Lower leg skin (tissue), 4 donors: ENCODE results near the gene RASAL1. TPM values are rescaled to one million over a fixed set of nuclear protein-coding genes. Genes with fewer than 3 reads are reported as not detected.

Source experiments
- DNase-seq, 2 donors: peaks; one replicate each; pipeline ENCODE4 v3.0.0-alpha.2; 2019; ENCODE audit warnings: low spot score in 2 of 2
- H3K4me3 ChIP-seq: fragments of 200-600 bp; sonication (generic); 2 replicates; pipeline ENCODE4 v1.5.1; 2017; ENCODE audit warnings: mild to moderate bottlenecking, low read depth; ENCODE audit not compliant: poor library complexity, severe bottlenecking
- CTCF ChIP-seq, 3 donors: fragments of 450-650 bp; IDR thresholded peaks; one replicate each; pipeline ENCODE4 v1.5.1; 2016; ENCODE audit warnings: antibody characterized with exemption in 3 of 3, mild to moderate bottlenecking in 3 of 3, moderate library complexity in 2 of 3
- POLR2A ChIP-seq, 2 donors: fragments of 450-650 bp; IDR thresholded peaks; one replicate each; pipeline ENCODE4 v1.6.1; 2016 to 2017; ENCODE audit warnings: antibody characterized with exemption in 2 of 2, mild to moderate bottlenecking in 1 of 2, moderate library complexity in 1 of 2
- WGBS, 2 donors: methylation state at CpG; one replicate each; pipeline ENCODE4 v1.1.5; 2018; 5-methylcytosine and 5-hydroxymethylcytosine counted together
- intact Hi-C: fragments of 100-400 bp; cut with DNase I; formaldehyde crosslinking; loops from one replicate; pipeline ENCODE4 v1.15.0; 2023; ENCODE audit warnings: low total_unique reads
- total RNA-seq, 4 donors: library from RNA; depleted of rRNA; stranded (reverse); fragments of >200 nt; gene quantifications; one replicate each; pipeline ENCODE4 v1.1.0, GENCODE V29; 2016

Gene RASAL1
- total RNA-seq, 4 donors from 2014 or later = 39.3 to 59.3 (median 50.9) TPM

GRCh38 chr12:113097716-113098440, 37.7 kb downstream of the RASAL1 start:
- no peak overlapping the region for H3K4me3 ChIP-seq
- intact Hi-C loops = no loop called here
- TF ChIP-seq CTCF (IDR thresholded peaks at IDR 0.05) = no peak
- TF ChIP-seq POLR2A (IDR thresholded peaks at IDR 0.05) = no peak
- 33 to 35% methylated on average over 12 to 14 of the region's 14 CpGs for WGBS, 2 donors
- no peak for DNase-seq

GRCh38 chr12:113096675-113097461, 38.7 kb downstream of the RASAL1 start:
- intact Hi-C loops = no loop called here
- 78 to 82% methylated on average over 27 to 30 of the region's 30 CpGs for WGBS, 2 donors
- no peak overlapping the region for H3K4me3 ChIP-seq
- DNase-seq = no peak
- no peak for TF ChIP-seq CTCF (IDR thresholded peaks at IDR 0.05)
- no peak for TF ChIP-seq POLR2A (IDR thresholded peaks at IDR 0.05)

GRCh38 chr12:113095405-113095804, 40.2 kb downstream of the RASAL1 start:
- TF ChIP-seq POLR2A (IDR thresholded peaks at IDR 0.05) = no peak
- TF ChIP-seq CTCF (IDR thresholded peaks at IDR 0.05) = no peak
- H3K4me3 ChIP-seq = no peak overlapping the region
- 67 to 76% methylated on average over 6 of the region's 6 CpGs for WGBS, 2 donors
- intact Hi-C loops = no loop called here
- DNase-seq = no peak

GRCh38 chr12:113094738-113095137, 40.8 kb downstream of the RASAL1 start:
- no peak for DNase-seq
- no peak overlapping the region for H3K4me3 ChIP-seq
- TF ChIP-seq CTCF (IDR thresholded peaks at IDR 0.05) = no peak
- TF ChIP-seq POLR2A (IDR thresholded peaks at IDR 0.05) = no peak
- WGBS, 2 donors = 88% methylated on average over 14 to 16 of the region's 16 CpGs
- intact Hi-C loops = no loop called here

DNA sequence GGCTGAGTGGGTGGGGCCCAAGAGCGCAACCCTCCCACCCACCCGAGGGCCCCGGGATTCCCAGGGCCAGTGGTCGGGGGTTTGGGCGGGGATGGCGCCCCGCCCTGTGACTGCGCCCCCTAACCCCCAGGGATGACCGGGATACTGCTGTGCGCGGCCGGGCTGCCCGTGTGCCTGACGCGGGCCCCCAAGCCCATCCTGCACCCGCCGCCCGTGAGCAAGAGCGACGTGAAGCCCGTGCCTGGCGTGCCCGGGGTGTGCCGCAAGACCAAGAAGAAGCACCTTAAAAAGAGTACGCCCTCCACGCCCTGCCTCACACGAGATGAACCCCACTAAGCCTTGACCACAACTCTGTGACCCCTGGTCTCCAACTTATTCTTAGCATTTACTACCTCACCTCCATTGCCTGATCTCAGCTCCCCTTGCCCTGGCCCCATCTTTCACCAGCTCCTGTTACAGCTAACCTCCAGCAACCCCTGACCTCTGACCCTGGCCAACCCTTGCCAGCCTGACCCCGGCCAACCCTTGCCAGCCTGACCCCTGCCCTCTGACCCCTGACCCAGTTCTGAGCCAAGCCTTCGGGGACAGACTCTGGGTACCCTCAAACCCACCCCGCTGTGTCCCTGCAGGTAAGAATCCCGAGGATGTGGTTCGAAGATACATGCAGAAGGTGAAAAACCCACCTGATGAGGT, 42.0 kb downstream of the RASAL1 start:
- intact Hi-C loops = no loop called here
- 52 to 66% methylated on average over 8 to 18 of the region's 32 CpGs for WGBS, 2 donors
- H3K4me3 ChIP-seq = no peak overlapping the region
- TF ChIP-seq CTCF (IDR thresholded peaks at IDR 0.05) (no peak), POLR2A (IDR thresholded peaks at IDR 0.05) (no peak)
- no peak for DNase-seq
